Sigmoid colon (tissue), 7 donors: ENCODE data around the gene CYB561A3. TPM values are rescaled to one million over a fixed set of nuclear protein-coding genes. Genes with fewer than 3 reads are reported as not detected.

Experiments
- DNase-seq: peaks from one replicate; pipeline ENCODE4 v3.0.0-alpha.2; 2019
- H3K27ac ChIP-seq, 4 donors: fragments of 200-600 bp; sonication (generic); one replicate each; pipeline ENCODE4 v1.5.1; 2016 to 2019; ENCODE audit warnings: mild to moderate bottlenecking in 1 of 4
- H3K27me3 ChIP-seq, 3 donors: fragments of 200-600 bp; sonication (generic); one replicate each; pipeline ENCODE4 v1.5.1; 2019; ENCODE audit warnings: mild to moderate bottlenecking in 1 of 3
- H3K36me3 ChIP-seq, 4 donors: fragments of 200-600 bp; sonication (generic); one replicate each; pipeline ENCODE4 v1.5.1; 2016 to 2019
- H3K4me1 ChIP-seq, 4 donors: fragments of 200-600 bp; sonication (generic); one replicate each; pipeline ENCODE4 v1.5.1; 2017 to 2019
- H3K4me3 ChIP-seq, 4 donors: fragments of 200-600 bp; sonication (generic); one replicate each; pipeline ENCODE4 v1.5.1; 2017 to 2019; ENCODE audit warnings: mild to moderate bottlenecking in 2 of 4, moderate library complexity in 1 of 4
- H3K9me3 ChIP-seq, 4 donors: fragments of 200-600 bp in 3 of 4; sonication (generic) in 3 of 4; one replicate each; pipeline versions ENCODE4 v1.5.1 to v1.6.1; 2013 to 2019
- CTCF ChIP-seq, 4 experiments: fragments of 450-650 bp in 3 of 4; fragments of 200-600 bp in 1 of 4; IDR thresholded peaks; one replicate each; pipeline ENCODE4 v1.5.1; 2016 to 2019; ENCODE audit warnings: antibody characterized with exemption in 4 of 4, mild to moderate bottlenecking in 3 of 4, moderate library complexity in 2 of 4
- EP300 ChIP-seq, 4 donors: sonication (generic); formaldehyde crosslinking; IDR thresholded peaks; one replicate each; pipeline ENCODE4 v1.6.1; 2017; ENCODE audit warnings: antibody characterized with exemption in 4 of 4
- POLR2A ChIP-seq, 2 donors: fragments of 450-650 bp; IDR thresholded peaks; one replicate each; pipeline ENCODE4 v1.6.1; 2016; ENCODE audit warnings: antibody characterized with exemption in 2 of 2, mild to moderate bottlenecking in 2 of 2, moderate library complexity in 2 of 2
- POLR2AphosphoS5 ChIP-seq, 4 donors: sonication (generic); formaldehyde crosslinking; IDR thresholded peaks; one replicate each; pipeline ENCODE4 v1.6.1; 2017; ENCODE audit warnings: antibody characterized with exemption in 4 of 4
- WGBS, 2 donors: extraction: QIAGEN DNeasy Blood & Tissue Kit; methylation state at CpG; one replicate each; pipeline ENCODE4 v1.1.7; 2013; 5-methylcytosine and 5-hydroxymethylcytosine counted together
- intact Hi-C: fragments of 100-400 bp; cut with DNase I; formaldehyde crosslinking; loops from one replicate; pipeline ENCODE4 v1.15.1; 2023
- polyA plus RNA-seq, 3 donors: library from polyadenylated mRNA; stranded (reverse); fragments of 200-250 nt; gene quantifications; one replicate each; pipeline ENCODE4 v1.2.3, GENCODE V29; 2013
- total RNA-seq, 4 donors: library from RNA; depleted of rRNA; stranded (reverse); fragments of >200 nt; gene quantifications; one replicate each; pipeline ENCODE4 v1.1.0, GENCODE V29; 2016
- donor health status: healthy with polysubstance abuse.
- donor health status: Bipolar disorder and iron deficiency.
- donor health status: healthy.

Gene CYB561A3
- total and polyA plus RNA-seq, 7 donors, result 17.3 to 66.2 (median 35.1) TPM

DNA sequence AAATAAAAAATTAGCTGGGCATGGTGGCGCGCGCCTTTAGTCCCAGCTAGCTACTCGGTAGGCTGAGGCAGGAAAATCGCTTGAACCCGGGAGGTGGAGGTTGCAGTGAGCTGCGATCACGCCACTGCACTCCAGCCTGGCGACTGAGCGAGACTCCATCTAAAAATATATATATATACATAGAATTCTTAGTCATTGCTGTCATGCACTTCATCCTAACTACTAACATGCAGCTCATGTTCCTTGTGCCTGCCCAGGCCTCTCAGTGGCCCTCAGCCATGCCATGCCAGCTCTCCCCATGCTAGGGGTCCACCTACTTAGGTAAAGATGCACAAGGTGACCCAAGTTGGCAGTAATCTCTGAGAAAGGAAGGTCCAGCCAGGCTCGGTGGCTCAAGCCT is 3.1 kb downstream of the CYB561A3 start:
- Histone ChIP-seq H3K4me1 (peaks cover 2 to 29% (median 25%) of the 10 kb centered on the region in 4 donors), H3K36me3 (peaks cover 0 to 26% (median 8%) of the 10 kb centered on the region in 4 donors), H3K4me3 (no peak overlapping the region), H3K27ac (no peak overlapping the region), H3K27me3 (no peaks in the 10 kb centered on the region), H3K9me3 (no peaks in the 10 kb centered on the region)
- intact Hi-C loops, result no loop called here
- 93% methylated on average over 11 of the region's 11 CpGs for WGBS, 2 donors
- no peak for DNase-seq
- no peak for TF ChIP-seq POLR2A (IDR thresholded peaks at IDR 0.05)
- no peak for TF ChIP-seq EP300 (IDR thresholded peaks at IDR 0.05)
- no peak for TF ChIP-seq POLR2AphosphoS5 (IDR thresholded peaks at IDR 0.05)
- no peak for TF ChIP-seq CTCF (IDR thresholded peaks at IDR 0.05)

DNA sequence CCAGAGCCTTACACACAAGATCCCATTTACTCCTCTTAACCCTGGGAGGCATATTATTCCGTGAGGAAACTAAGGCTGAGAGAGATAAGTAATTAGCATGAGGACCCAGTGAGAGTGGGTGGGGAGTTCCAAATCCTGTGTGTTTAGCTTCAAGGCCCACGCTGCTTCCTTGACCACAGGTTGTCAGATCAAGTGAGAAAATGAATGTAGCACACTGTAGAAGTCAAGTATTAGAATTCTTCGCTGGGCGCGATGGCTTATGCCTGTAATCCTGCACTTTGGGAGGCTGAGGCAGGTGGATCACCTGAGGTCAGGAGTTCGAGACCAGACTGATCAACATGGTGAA is 3.8 kb downstream of the CYB561A3 start:
- no peaks in the 10 kb centered on the region for H3K27me3 ChIP-seq
- 76 to 94% methylated on average over 6 of the region's 6 CpGs for WGBS, 2 donors
- no peak for DNase-seq
- H3K4me3 ChIP-seq, result no peak overlapping the region
- peaks cover 0 to 33% (median 14%) of the 10 kb centered on the region in 4 donors for H3K36me3 ChIP-seq
- no peaks in the 10 kb centered on the region for H3K9me3 ChIP-seq
- TF ChIP-seq POLR2A (IDR thresholded peaks at IDR 0.05) (no peak), EP300 (IDR thresholded peaks at IDR 0.05) (no peak), CTCF (IDR thresholded peaks at IDR 0.05) (no peak)
- no peak overlapping the region for H3K27ac ChIP-seq
- intact Hi-C loops, result no loop called here
- H3K4me1 ChIP-seq, result peaks cover 2 to 22% (median 18%) of the 10 kb centered on the region in 4 donors

DNA sequence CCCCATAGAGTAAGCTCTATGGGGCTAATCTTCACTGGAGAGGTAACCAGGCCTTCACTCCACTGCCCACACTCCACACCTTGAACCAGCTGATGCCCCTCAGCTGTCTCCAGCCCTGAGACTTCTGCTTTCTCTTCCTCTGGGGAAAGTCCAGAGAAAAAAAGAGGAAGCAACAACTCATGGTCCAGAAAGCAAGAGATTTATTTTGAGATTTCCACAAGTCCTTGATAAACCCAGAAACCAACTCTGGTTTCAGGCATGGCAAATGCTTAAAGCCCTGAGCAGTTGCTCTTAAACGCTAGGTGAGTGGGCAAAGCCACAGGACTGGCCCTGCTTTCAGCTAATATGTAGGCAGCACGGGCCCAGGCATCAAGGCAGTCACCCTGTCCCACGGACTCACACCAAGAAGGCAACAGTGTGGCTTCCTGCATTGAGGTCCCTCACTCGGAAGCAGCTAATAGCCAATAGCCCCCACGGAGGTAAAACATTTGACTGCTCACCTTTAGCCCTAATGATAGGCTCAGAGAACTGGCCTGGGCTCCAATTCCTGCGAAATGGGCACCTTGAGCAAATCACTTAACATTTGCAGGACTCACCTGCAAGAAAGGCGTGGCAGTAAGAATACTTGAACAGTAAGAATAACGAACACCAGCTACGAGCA is 4.3 kb downstream of the CYB561A3 start:
- Histone ChIP-seq H3K27ac (no peak overlapping the region), H3K4me3 (no peak overlapping the region), H3K36me3 (peaks cover 0 to 39% (median 19%) of the 10 kb centered on the region in 4 donors), H3K4me1 (peaks cover 2 to 18% (median 14%) of the 10 kb centered on the region in 4 donors), H3K9me3 (no peaks in the 10 kb centered on the region), H3K27me3 (no peaks in the 10 kb centered on the region)
- TF ChIP-seq POLR2AphosphoS5 (IDR thresholded peaks at IDR 0.05), result no peak
- TF ChIP-seq POLR2A (IDR thresholded peaks at IDR 0.05), result no peak
- TF ChIP-seq CTCF (IDR thresholded peaks at IDR 0.05), result no peak
- TF ChIP-seq EP300 (IDR thresholded peaks at IDR 0.05), result no peak
- intact Hi-C loops, result no loop called here
- no peak for DNase-seq
- 76 to 83% methylated on average over 9 of the region's 9 CpGs for WGBS, 2 donors

- intact Hi-C loops, result no loop called here
- no peak for DNase-seq
- Histone ChIP-seq H3K36me3 (peaks cover 0 to 45% (median 24%) of the 10 kb centered on the region in 4 donors), H3K27me3 (no peaks in the 10 kb centered on the region), H3K4me3 (no peak overlapping the region), H3K9me3 (no peaks in the 10 kb centered on the region), H3K4me1 (peaks cover 2 to 18% (median 14%) of the 10 kb centered on the region in 4 donors), H3K27ac (no peak overlapping the region)
- TF ChIP-seq CTCF (IDR thresholded peaks at IDR 0.05), result no peak
- TF ChIP-seq POLR2AphosphoS5 (IDR thresholded peaks at IDR 0.05), result no peak
- no peak for TF ChIP-seq POLR2A (IDR thresholded peaks at IDR 0.05)
- no peak for TF ChIP-seq EP300 (IDR thresholded peaks at IDR 0.05)
- WGBS, 2 donors, result 79 to 85% methylated on average over 4 of the region's 4 CpGs
Measured at GRCh38 chr11:61356706-61357105, 5.0 kb downstream of the CYB561A3 start.

GRCh38 chr11:61354208-61354607 is 7.5 kb downstream of the CYB561A3 start:
- WGBS, 2 donors, result 58 to 88% methylated on average over 2 of the region's 2 CpGs
- Histone ChIP-seq H3K36me3 (peaks cover 0 to 69% (median 42%) of the 10 kb centered on the region in 4 donors), H3K9me3 (no peaks in the 10 kb centered on the region), H3K27me3 (no peaks in the 10 kb centered on the region), H3K4me1 (no peaks in the 10 kb centered on the region), H3K4me3 (no peak overlapping the region), H3K27ac (no peak overlapping the region)
- TF ChIP-seq POLR2AphosphoS5 (IDR thresholded peaks at IDR 0.05) (no peak), EP300 (IDR thresholded peaks at IDR 0.05) (no peak), POLR2A (IDR thresholded peaks at IDR 0.05) (no peak), CTCF (IDR thresholded peaks at IDR 0.05) (no peak)
- DNase-seq, result no peak
- intact Hi-C loops, result no loop called here
